HL-60 (cell line): ENCODE results near the gene CAMKMT.

Experiments
- DNase-seq, 2 experiments: peaks; one replicate each; pipeline ENCODE4 v3.0.0-alpha.2; 2010 to 2020; ENCODE audit warnings: low read depth in 1 of 2, low spot score in 1 of 2
- H3K27ac ChIP-seq: fragments of 250-450 bp; sonication (Bioruptor Pico); replicated peaks from 2 replicates; pipeline ENCODE4 v1.5.1; 2020; ENCODE audit warnings: mild to moderate bottlenecking, moderate library complexity
- H3K27me3 ChIP-seq: fragments of 250-450 bp; sonication (Bioruptor Pico); 2 replicates; pipeline ENCODE4 v1.5.1; 2021; ENCODE audit warnings: mild to moderate bottlenecking, moderate library complexity; ENCODE audit not compliant: insufficient read depth, poor library complexity, severe bottlenecking
- H3K4me3 ChIP-seq: replicated peaks from 2 replicates; pipeline ENCODE4 v1.5.1; 2011; ENCODE audit warnings: mild to moderate bottlenecking, control low read depth, low read length; ENCODE audit not compliant: insufficient read depth
- CTCF ChIP-seq: IDR thresholded peaks from one replicate; pipeline ENCODE4 v1.5.1; 2011; ENCODE audit warnings: low read length, control low read depth, inconsistent platforms; ENCODE audit not compliant: insufficient read depth
- GABPA ChIP-seq: IDR thresholded peaks from 2 replicates; pipeline ENCODE4 v1.6.1; 2012; ENCODE audit warnings: low read depth
- POLR2AphosphoS5 ChIP-seq: IDR thresholded peaks from 2 replicates; pipeline ENCODE4 v1.6.1; 2012; ENCODE audit warnings: low read depth
- REST ChIP-seq: IDR thresholded peaks from 2 replicates; pipeline ENCODE4 v1.6.1; 2012; ENCODE audit warnings: low read depth; ENCODE audit not compliant: insufficient replicate concordance
- SPI1 ChIP-seq: IDR thresholded peaks from 2 replicates; pipeline ENCODE4 v1.6.1; 2012; ENCODE audit warnings: low read depth, mild to moderate bottlenecking, borderline replicate concordance

Gene CAMKMT

GRCh38 chr2:44652701-44653100 lies 291.0 kb downstream of the CAMKMT start:
- no peak overlapping the region for H3K4me3 ChIP-seq
- no peak for DNase-seq
- no peaks in the 10 kb centered on the region for H3K27me3 ChIP-seq
- no peak overlapping the region for H3K27ac ChIP-seq
- TF ChIP-seq GABPA (no peak), POLR2AphosphoS5 (no peak)

- TF ChIP-seq GABPA (no peak), POLR2AphosphoS5 (no peak), CTCF (no peak), SPI1 (no peak), REST (no peak)
- no peak for DNase-seq
- H3K4me3 ChIP-seq, result no peak overlapping the region
- H3K27ac ChIP-seq, result no peak overlapping the region
- H3K27me3 ChIP-seq, result no peaks in the 10 kb centered on the region
These were observed 293.7 kb downstream of the CAMKMT start for GRCh38 chr2:44655401-44655864.

GRCh38 chr2:44656460-44656859 lies 294.7 kb downstream of the CAMKMT start:
- Histone ChIP-seq H3K27ac (no peak overlapping the region), H3K27me3 (no peaks in the 10 kb centered on the region)
- no peak for TF ChIP-seq POLR2AphosphoS5
- no peak for TF ChIP-seq CTCF
- TF ChIP-seq SPI1, result no peak
- no peak for TF ChIP-seq GABPA
- TF ChIP-seq REST, result no peak

GRCh38 chr2:44663471-44664073 lies 301.8 kb downstream of the CAMKMT start:
- H3K27ac ChIP-seq, result no peak overlapping the region
- no peak overlapping the region for H3K4me3 ChIP-seq
- no peak for DNase-seq
- H3K27me3 ChIP-seq, result no peaks in the 10 kb centered on the region
- TF ChIP-seq POLR2AphosphoS5 (no peak), CTCF (no peak), GABPA (no peak), SPI1 (no peak), REST (no peak)

More at GRCh38 chr2:44656460-44656859, 294.7 kb downstream of the CAMKMT start:
- H3K4me3 ChIP-seq, result no peak overlapping the region
- no peak for DNase-seq
